ENCODE measurements around the gene PPP4R1.

The PPP4R1 gene

GRCh38 chr18:9619056-9619455 is 4.7 kb upstream of the PPP4R1 start:
- TF ChIP-seq ZNF384 (IDR thresholded peaks at IDR 0.05) (no peak), TARDBP (IDR thresholded peaks at IDR 0.05) (no peak), L3MBTL2 (conservative IDR thresholded peaks at IDR 0.05) (no peak), SP1 (IDR thresholded peaks at IDR 0.05) (no peak), NFRKB (IDR thresholded peaks at IDR 0.05) (no peak)
- ChIA-PET POLR2A (no interaction called here), CTCF (no interaction called here)
- no peak for DNase-seq (ENCODE audit: extremely low spot score)

- TF ChIP-seq FOXK2 (IDR thresholded peaks at IDR 0.05): no peak
- TF ChIP-seq SUZ12 (IDR thresholded peaks at IDR 0.05): no peak
- no peak for TF ChIP-seq ARNT (IDR thresholded peaks at IDR 0.05)
- TF ChIP-seq FOXA1 (IDR thresholded peaks at IDR 0.05): no peak
- no peak for TF ChIP-seq PKNOX1 (IDR thresholded peaks at IDR 0.05)
- no peak for TF ChIP-seq BHLHE40 (IDR thresholded peaks at IDR 0.05; ENCODE audit: borderline replicate concordance)
- no peak for TF ChIP-seq ELF4 (IDR thresholded peaks at IDR 0.05)
- TF ChIP-seq TARDBP (IDR thresholded peaks at IDR 0.05): no peak
- TF ChIP-seq FOXM1 (IDR thresholded peaks at IDR 0.05; ENCODE audit: borderline replicate concordance): no peak
- DNase-seq (ENCODE audit: extremely low spot score): no peak
- ChIA-PET CTCF (no interaction called here), POLR2A (interaction anchor here (0.6 kb wide), 1 partner anchor 30 kb away, joined by 3 read pairs; no protein-coding TSS in a partner anchor)
Measured at GRCh38 chr18:9617006-9617542, 2.7 kb upstream of the PPP4R1 start.

GRCh38 chr18:9616049-9616448 is 1.7 kb upstream of the PPP4R1 start:
- DNase-seq (ENCODE audit: extremely low spot score): no peak
- POLR2A ChIA-PET: interaction anchor here (0.6 kb wide), 1 partner anchor 804 kb away, joined by 3 read pairs; no protein-coding TSS in a partner anchor
- CTCF ChIA-PET: interaction anchor here (0.6 kb wide), 3 partner anchors 49 to 187 kb away, joined by 3 read pairs; no protein-coding TSS in a partner anchor
- no peak for TF ChIP-seq NFRKB (IDR thresholded peaks at IDR 0.05)
- TF ChIP-seq FOXA1 (IDR thresholded peaks at IDR 0.05): no peak
- TF ChIP-seq SP1 (IDR thresholded peaks at IDR 0.05): no peak
- TF ChIP-seq HDGF (IDR thresholded peaks at IDR 0.05; ENCODE audit: borderline replicate concordance): no peak
- TF ChIP-seq LEF1 (IDR thresholded peaks at IDR 0.05; ENCODE audit: borderline replicate concordance): no peak
- TF ChIP-seq TARDBP (IDR thresholded peaks at IDR 0.05): no peak
- no peak for TF ChIP-seq CTBP1 (IDR thresholded peaks at IDR 0.05; ENCODE audit: borderline replicate concordance)
- TF ChIP-seq ELF4 (IDR thresholded peaks at IDR 0.05): no peak
- no peak for TF ChIP-seq FOXK2 (IDR thresholded peaks at IDR 0.05)
- no peak for TF ChIP-seq BHLHE40 (IDR thresholded peaks at IDR 0.05; ENCODE audit: borderline replicate concordance)
- no peak for TF ChIP-seq ZNF384 (IDR thresholded peaks at IDR 0.05)
- TF ChIP-seq SUZ12 (IDR thresholded peaks at IDR 0.05): no peak
- no peak for TF ChIP-seq PKNOX1 (IDR thresholded peaks at IDR 0.05)
- no peak for TF ChIP-seq ARNT (IDR thresholded peaks at IDR 0.05)
- TF ChIP-seq L3MBTL2 (conservative IDR thresholded peaks at IDR 0.05): no peak
- TF ChIP-seq FOXM1 (IDR thresholded peaks at IDR 0.05; ENCODE audit: borderline replicate concordance): no peak

- CTCF ChIA-PET: interaction anchor here (0.6 kb wide), 3 partner anchors 48 to 187 kb away, joined by 3 read pairs; no protein-coding TSS in a partner anchor
- POLR2A ChIA-PET: no interaction called here
Measured at GRCh38 chr18:9615280-9615797, 980 bp upstream of the PPP4R1 start.

GRCh38 chr18:9613550-9614400 is 584 bp downstream of the PPP4R1 start:
- ChIA-PET POLR2A (no interaction called here), CTCF (no interaction called here)
- DNase-seq (ENCODE audit: extremely low spot score): peak; percentile 18
- no peak for TF ChIP-seq SP1 (IDR thresholded peaks at IDR 0.05)
- TF ChIP-seq FOXK2 (IDR thresholded peaks at IDR 0.05): no peak
- TF ChIP-seq ARNT (IDR thresholded peaks at IDR 0.05): no peak

More at GRCh38 chr18:9615280-9615797, 980 bp upstream of the PPP4R1 start:
- DNase-seq (ENCODE audit: extremely low spot score): no peak
- TF ChIP-seq HDGF (IDR thresholded peaks at IDR 0.05; ENCODE audit: borderline replicate concordance) (no peak), BHLHE40 (IDR thresholded peaks at IDR 0.05; ENCODE audit: borderline replicate concordance) (no peak), CTBP1 (IDR thresholded peaks at IDR 0.05; ENCODE audit: borderline replicate concordance) (no peak), TARDBP (IDR thresholded peaks at IDR 0.05) (no peak), FOXA1 (IDR thresholded peaks at IDR 0.05) (no peak), SP1 (IDR thresholded peaks at IDR 0.05) (no peak), PKNOX1 (IDR thresholded peaks at IDR 0.05) (no peak), ZNF384 (IDR thresholded peaks at IDR 0.05) (no peak), LEF1 (IDR thresholded peaks at IDR 0.05; ENCODE audit: borderline replicate concordance) (no peak), L3MBTL2 (conservative IDR thresholded peaks at IDR 0.05) (no peak; the same call in 1 of the 2 replicates), ARNT (IDR thresholded peaks at IDR 0.05) (no peak), SUZ12 (IDR thresholded peaks at IDR 0.05) (no peak), NFRKB (IDR thresholded peaks at IDR 0.05) (no peak), ELF4 (IDR thresholded peaks at IDR 0.05) (no peak), FOXK2 (IDR thresholded peaks at IDR 0.05) (no peak), FOXM1 (IDR thresholded peaks at IDR 0.05; ENCODE audit: borderline replicate concordance) (no peak)

GRCh38 chr18:9612977-9613376 is 1.4 kb downstream of the PPP4R1 start:
- TF ChIP-seq CTBP1 (IDR thresholded peaks at IDR 0.05; ENCODE audit: borderline replicate concordance): no peak
- TF ChIP-seq ARNT (IDR thresholded peaks at IDR 0.05): no peak
- no peak for TF ChIP-seq TARDBP (IDR thresholded peaks at IDR 0.05)
- TF ChIP-seq FOXA1 (IDR thresholded peaks at IDR 0.05): no peak
- no peak for TF ChIP-seq PKNOX1 (IDR thresholded peaks at IDR 0.05)
- no peak for TF ChIP-seq LEF1 (IDR thresholded peaks at IDR 0.05; ENCODE audit: borderline replicate concordance)
- ChIA-PET CTCF (interaction anchor here (0.8 kb wide), 1 partner anchor 11 kb away, joined by 3 read pairs; no protein-coding TSS in a partner anchor), POLR2A (no interaction called here)
- no peak for DNase-seq (ENCODE audit: extremely low spot score)

Measured in HEK293T (cell line).